Keratinocyte (primary cell): ENCODE measurements around the gene PTPRD.

Experiments
- CTCF ChIP-seq, 3 experiments: IDR thresholded peaks in 1 of 3; conservative IDR thresholded peaks in 1 of 3; optimal IDR thresholded peaks in 1 of 3; 2 replicates in 2 of 3; 3 replicates in 1 of 3; pipeline versions ENCODE3 to v1.5.1; 2011; ENCODE audit warnings: low read length in 3 of 3, mild to moderate bottlenecking in 3 of 3, moderate library complexity in 2 of 3, control low read depth in 1 of 3, inconsistent platforms in 1 of 3; ENCODE audit not compliant: insufficient read depth in 2 of 3; ENCODE audit errors: extremely low read depth in 1 of 3
- EZH2 ChIP-seq: IDR thresholded peaks from one replicate; pipeline ENCODE4 v1.6.1; 2012; ENCODE audit warnings: inconsistent platforms, mild to moderate bottlenecking, low read length, moderate library complexity

- TF ChIP-seq EZH2 (no peak), CTCF (optimal IDR thresholded peaks at IDR 0.05 in 1 of 3, IDR thresholded peaks at IDR 0.05 in 1 of 3, conservative IDR thresholded peaks at IDR 0.05 in 1 of 3; ENCODE audit: extremely low read depth in 1 of 3, insufficient read depth in 2 of 3, low read length in 3 of 3) (no peak)
Observed at GRCh38 chr9:8871796-8872445, 1740.9 kb downstream of the PTPRD start.
